NOMO-1 treated with DMSO at 0.1 percent for 48 hours (cell line): ENCODE data around the gene MYL1.
A peak's percentile ranks its signal among the peaks of the same experiment; 100 is the strongest.

Source experiments
- DNase-seq: peaks from one replicate; lab custom pipeline; 2025; ENCODE audit not compliant: unreplicated experiment; lab: John Stamatoyannopoulos, UW

Gene MYL1

DNA sequence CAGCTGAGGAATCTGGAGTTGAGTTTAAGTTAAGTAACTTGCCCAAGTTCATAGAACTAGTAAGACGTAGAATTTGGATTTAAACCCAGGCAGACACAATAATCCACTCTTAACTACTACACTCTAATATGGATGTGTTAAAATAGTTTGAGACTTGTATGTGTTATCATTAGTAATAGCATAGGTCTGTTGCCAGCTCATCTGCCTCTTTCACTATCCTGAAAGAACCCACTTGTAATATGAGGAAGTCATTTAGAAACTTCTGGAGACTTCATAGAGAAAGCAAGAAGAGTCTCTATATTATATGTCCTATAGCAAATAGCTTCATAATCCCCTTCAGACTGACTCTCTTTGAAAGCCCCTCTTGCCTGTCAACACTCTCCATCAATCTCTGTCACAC lies 46.7 kb downstream of the MYL1 start:
- no peak for DNase-seq

DNA sequence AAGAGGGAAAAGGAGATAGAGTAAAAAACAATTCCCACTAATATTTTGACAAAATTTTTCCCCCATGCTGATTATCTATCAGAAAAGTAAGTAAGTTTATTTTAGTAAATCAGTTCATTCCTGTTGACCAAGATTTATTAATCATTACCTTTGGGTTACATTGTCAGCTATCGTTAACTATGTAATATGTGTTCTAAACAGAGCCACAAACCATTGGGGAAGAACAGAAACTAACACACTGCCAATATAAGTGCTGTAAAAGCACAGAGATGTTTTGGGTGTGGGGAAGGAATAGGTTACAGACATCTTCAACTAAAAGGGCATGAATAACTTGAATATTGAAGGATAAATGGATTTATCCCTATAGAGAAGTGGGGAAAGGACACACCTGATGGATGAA lies 47.3 kb downstream of the MYL1 start:
- no peak for DNase-seq

DNA sequence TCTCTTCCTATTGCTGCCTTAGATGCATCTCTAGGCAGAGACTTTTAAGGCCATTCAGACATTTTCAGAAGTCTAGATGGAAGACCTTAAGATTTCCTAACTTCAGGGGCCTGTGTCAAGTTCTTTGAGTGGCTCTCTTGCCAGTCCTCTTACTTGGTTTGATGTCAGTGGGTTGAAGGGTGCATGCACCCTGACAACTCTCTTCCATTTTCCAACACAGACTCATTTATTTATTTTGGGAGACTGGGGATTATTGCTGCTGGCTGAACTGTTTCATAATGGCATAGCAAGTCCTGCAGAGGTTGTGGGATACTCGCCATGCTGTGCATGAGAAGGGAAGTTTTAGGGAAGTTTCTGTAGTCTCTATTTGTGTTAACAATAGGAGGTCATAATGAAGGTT lies 50.7 kb downstream of the MYL1 start:
- DNase-seq = no peak

DNA sequence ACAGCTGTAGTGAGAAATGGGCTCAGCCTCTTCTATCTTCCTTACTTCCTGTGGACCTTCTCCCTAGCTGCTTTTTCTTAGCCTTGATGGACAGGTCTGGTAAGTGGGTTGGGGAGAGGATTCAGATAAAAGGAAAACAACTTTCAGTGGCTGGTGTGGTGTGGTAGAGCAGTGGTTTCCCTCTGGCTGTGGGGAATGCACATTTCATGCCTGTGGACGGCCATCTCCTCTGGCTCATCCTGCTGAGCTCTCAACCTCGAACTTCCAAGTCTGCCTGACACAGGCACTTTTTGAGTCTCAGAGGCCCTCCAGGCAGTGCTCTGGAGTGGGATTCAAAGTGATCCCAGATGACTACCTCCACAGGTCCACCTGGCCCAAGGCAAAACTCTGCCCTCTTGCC lies 51.1 kb downstream of the MYL1 start:
- DNase-seq = no peak

DNA sequence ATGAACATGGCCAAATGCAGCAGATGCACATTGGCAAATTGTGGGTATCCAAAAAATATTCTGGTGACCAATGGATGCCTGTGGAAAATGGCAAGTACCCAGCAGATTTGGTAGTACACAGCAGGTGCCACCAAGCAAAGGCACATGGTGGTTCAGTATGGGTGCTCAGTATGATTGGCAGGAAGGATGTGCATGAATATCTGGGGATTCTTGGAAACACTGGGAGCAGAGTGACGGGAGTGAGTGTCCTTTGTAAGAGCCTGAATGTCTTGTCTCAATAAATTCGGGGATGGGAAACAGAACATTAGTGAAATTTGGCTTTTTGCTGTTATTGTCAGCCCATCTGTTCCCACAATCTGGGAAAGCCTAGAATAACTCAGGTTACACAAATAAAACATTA lies 52.9 kb downstream of the MYL1 start:
- DNase-seq = no peak

DNA sequence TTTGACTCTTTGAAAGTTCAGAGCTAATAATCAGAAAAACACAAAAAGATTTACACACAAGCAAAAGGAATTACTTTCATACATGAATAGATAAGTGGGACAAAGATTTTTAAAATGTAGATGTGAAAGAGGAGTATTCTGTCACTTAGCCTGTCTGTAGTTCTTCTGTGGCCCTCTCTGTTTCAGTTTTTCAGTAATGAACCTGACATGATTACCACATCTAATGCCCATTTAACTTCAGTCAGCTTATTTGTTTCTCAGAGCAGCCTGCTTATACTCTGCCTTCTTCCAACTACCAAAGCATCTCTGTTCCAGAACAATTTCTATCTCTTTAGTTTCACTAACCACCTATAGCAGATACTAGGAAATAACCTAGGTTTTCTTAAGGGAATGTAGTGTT lies 55.3 kb downstream of the MYL1 start:
- no peak for DNase-seq

DNA sequence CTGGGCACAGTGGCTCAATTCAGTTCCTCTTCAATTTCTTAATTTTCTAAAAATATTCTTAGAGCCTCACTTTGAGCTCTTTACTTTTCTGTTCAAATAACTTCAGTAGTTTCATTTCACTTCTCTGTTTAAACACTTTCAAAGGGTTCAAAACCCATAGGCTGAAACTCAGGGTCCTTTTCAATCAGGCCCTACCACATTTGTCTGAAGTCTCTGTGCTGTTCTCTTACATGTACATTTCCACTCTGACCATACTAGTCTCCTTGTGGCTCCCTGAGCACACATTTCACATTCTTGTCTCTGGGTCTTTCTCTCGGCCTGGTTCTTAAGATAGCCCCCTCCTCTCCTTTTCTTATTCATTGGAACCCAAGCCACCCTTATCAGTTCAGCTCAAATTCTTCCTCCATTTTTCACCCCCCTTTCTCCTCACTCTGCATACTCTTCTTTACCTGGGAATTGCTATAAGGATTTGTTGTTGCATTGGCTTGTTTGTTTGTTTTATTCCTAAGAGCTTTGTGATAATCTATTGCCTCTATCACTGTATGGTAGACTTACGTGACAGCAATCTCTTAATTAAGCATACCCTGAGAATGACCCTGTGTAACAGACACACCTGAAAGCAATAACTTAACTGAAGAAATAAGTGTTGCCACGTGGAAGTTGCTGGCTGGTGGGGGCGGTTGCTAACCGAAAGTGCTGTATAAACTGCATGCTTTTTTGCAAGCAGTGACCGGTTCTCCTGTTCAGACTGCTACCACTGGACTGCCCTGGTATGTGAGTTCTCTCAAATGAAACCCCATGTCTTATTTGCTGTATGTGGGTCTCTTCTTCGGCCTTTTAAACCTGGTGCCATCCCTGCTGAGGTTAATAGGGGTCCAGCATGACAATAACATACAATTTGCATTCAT lies 62.0 kb downstream of the MYL1 start:
- peak; percentile 17 for DNase-seq

DNA sequence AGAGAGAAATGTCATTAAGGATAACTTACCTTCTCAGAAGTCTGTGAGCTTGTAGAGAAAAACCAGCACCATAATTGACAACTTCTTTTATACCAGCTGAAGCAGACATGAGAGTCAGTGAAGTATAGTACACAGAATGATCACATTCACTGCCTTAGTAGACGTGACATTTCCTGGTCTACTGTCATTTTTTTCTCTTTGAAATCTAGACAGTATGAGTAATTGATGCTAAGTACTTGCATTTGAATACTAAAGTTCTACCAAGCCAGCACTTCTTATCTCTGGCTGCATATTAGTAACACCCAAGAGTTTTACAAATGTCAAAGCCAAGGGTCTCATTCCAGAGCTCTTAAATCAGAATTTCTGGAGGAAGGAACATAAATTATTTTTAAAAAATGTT lies 64.4 kb downstream of the MYL1 start:
- no peak for DNase-seq
